ENCODE results near the gene BOD1L1.

The BOD1L1 gene
- 238 to 328 (median 307) reads per million in 4 experiments for total RNA-seq

GRCh38 chr4:13627606-13628311, at the start of gene BOD1L1:
Gene BOD1L1, minus strand, starts transcription at chr4:13627725. Its CDS starts 138 bp downstream, at chr4:13627587.
- DNase-seq, result peak; percentile 64

GRCh38 chr4:13674971-13675370, 47.4 kb upstream of the BOD1L1 start:
- DNase-seq, result no peak

GRCh38 chr4:13673167-13673566, 45.6 kb upstream of the BOD1L1 start:
- DNase-seq, result no peak

- DNase-seq, result no peak
Measured at GRCh38 chr4:13670456-13671160, 43.1 kb upstream of the BOD1L1 start.

- DNase-seq, result no peak
Measured at GRCh38 chr4:13665701-13666660, 38.5 kb upstream of the BOD1L1 start.

- no peak for DNase-seq
Measured at GRCh38 chr4:13659341-13660070, 32.0 kb upstream of the BOD1L1 start.

GRCh38 chr4:13656569-13657405, 29.3 kb upstream of the BOD1L1 start:
- DNase-seq, result peak; percentile 32

GRCh38 chr4:13654162-13654797, 26.8 kb upstream of the BOD1L1 start:
- DNase-seq, result peak; percentile 59

- no peak for DNase-seq
Measured at GRCh38 chr4:13653766-13654161, 26.2 kb upstream of the BOD1L1 start.

GRCh38 chr4:13647031-13647430, 19.5 kb upstream of the BOD1L1 start:
- DNase-seq, result no peak

GRCh38 chr4:13645075-13645474, 17.6 kb upstream of the BOD1L1 start:
- DNase-seq, result no peak

GRCh38 chr4:13642170-13642950, 14.8 kb upstream of the BOD1L1 start:
- DNase-seq, result no peak

- DNase-seq, result no peak
Measured at GRCh38 chr4:13641084-13641483, 13.6 kb upstream of the BOD1L1 start.

GRCh38 chr4:13640149-13640940, 12.8 kb upstream of the BOD1L1 start:
- no peak for DNase-seq

GRCh38 chr4:13635286-13635799, 7.8 kb upstream of the BOD1L1 start:
- no peak for DNase-seq

GRCh38 chr4:13633671-13634070, 6.1 kb upstream of the BOD1L1 start:
- no peak for DNase-seq

- DNase-seq, result peak; percentile 21
Measured at GRCh38 chr4:13627178-13627605, 333 bp downstream of the BOD1L1 start.

- no peak for DNase-seq
Measured at GRCh38 chr4:13626492-13627177, 890 bp downstream of the BOD1L1 start.

Data from effector CD8-positive, alpha-beta T cell (primary cell).